Measurements from ENCODE around the gene ARSB. TPM values are rescaled to one million over a fixed set of nuclear protein-coding genes. Genes with fewer than 3 reads are reported as not detected.

ARSB gene
- total RNA-seq, 1 experiment from 2014 or later = 18.1 TPM

DNA sequence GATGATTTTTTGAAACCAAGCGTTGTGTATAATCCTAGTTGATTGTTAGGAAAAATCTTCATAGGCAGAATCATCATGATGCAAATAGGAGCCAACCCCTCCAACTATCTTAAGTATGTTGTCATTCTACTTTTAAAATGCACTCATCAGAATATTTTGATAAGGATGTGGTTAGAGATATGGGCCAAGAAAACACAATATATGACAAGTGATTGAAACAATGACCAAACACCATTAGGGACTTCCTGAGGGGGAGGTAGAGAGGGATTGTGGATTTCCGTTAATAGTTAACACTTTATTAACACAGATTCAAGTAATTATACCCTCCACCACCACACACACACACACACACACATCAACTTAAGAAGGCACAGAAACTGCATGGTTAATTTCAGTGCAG is 143.3 kb downstream of the ARSB start:
- TF ChIP-seq, protein P1, sequence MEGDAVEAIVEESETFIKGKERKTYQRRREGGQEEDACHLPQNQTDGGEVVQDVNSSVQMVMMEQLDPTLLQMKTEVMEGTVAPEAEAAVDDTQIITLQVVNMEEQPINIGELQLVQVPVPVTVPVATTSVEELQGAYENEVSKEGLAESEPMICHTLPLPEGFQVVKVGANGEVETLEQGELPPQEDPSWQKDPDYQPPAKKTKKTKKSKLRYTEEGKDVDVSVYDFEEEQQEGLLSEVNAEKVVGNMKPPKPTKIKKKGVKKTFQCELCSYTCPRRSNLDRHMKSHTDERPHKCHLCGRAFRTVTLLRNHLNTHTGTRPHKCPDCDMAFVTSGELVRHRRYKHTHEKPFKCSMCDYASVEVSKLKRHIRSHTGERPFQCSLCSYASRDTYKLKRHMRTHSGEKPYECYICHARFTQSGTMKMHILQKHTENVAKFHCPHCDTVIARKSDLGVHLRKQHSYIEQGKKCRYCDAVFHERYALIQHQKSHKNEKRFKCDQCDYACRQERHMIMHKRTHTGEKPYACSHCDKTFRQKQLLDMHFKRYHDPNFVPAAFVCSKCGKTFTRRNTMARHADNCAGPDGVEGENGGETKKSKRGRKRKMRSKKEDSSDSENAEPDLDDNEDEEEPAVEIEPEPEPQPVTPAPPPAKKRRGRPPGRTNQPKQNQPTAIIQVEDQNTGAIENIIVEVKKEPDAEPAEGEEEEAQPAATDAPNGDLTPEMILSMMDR (IDR thresholded peaks at IDR 0.05) = no peak
- TF ChIP-seq TCF7L2 (IDR thresholded peaks at IDR 0.05; ENCODE audit: low read depth, low read length) = no peak
- TF ChIP-seq POLR2AphosphoS5 (IDR thresholded peaks at IDR 0.05; ENCODE audit: low read depth, low read length) = no peak
- TF ChIP-seq SIN3A (IDR thresholded peaks at IDR 0.05; ENCODE audit: borderline replicate concordance, insufficient read depth, low read depth, low read length) = no peak
- TF ChIP-seq, protein P2, sequence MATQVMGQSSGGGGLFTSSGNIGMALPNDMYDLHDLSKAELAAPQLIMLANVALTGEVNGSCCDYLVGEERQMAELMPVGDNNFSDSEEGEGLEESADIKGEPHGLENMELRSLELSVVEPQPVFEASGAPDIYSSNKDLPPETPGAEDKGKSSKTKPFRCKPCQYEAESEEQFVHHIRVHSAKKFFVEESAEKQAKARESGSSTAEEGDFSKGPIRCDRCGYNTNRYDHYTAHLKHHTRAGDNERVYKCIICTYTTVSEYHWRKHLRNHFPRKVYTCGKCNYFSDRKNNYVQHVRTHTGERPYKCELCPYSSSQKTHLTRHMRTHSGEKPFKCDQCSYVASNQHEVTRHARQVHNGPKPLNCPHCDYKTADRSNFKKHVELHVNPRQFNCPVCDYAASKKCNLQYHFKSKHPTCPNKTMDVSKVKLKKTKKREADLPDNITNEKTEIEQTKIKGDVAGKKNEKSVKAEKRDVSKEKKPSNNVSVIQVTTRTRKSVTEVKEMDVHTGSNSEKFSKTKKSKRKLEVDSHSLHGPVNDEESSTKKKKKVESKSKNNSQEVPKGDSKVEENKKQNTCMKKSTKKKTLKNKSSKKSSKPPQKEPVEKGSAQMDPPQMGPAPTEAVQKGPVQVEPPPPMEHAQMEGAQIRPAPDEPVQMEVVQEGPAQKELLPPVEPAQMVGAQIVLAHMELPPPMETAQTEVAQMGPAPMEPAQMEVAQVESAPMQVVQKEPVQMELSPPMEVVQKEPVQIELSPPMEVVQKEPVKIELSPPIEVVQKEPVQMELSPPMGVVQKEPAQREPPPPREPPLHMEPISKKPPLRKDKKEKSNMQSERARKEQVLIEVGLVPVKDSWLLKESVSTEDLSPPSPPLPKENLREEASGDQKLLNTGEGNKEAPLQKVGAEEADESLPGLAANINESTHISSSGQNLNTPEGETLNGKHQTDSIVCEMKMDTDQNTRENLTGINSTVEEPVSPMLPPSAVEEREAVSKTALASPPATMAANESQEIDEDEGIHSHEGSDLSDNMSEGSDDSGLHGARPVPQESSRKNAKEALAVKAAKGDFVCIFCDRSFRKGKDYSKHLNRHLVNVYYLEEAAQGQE (IDR thresholded peaks at IDR 0.05; ENCODE audit: insufficient read depth in 1 of 2, low read depth in 2 of 2, low read length in 1 of 2) = no peak
- POLR2A ChIA-PET = no interaction called here
- DNase-seq (ENCODE audit: low read depth, low spot score) (no peak), ATAC-seq (no peak)
- BruUV-seq (replicated peaks) = no TSS peak
- H3K4me3 ChIP-seq (ENCODE audit: low read depth in 2 of 2, low read length in 2 of 2) = no peak overlapping the region
- no peaks in the 10 kb centered on the region for H3K27me3 ChIP-seq (ENCODE audit: control insufficient read depth, insufficient read depth, low read length)
- no peaks in the 10 kb centered on the region for H3K36me3 ChIP-seq (ENCODE audit: control insufficient read depth, insufficient read depth, low read length)
- intact Hi-C loops (cut with micrococcal nuclease; ENCODE audit: unreplicated experiment) = no loop called here
- CTCF ChIA-PET = no interaction called here
- H3K27ac ChIP-seq (ENCODE audit: low read length) = no peak overlapping the region
- no peaks in the 10 kb centered on the region for H3K9me3 ChIP-seq (ENCODE audit: control insufficient read depth, insufficient read depth, low read depth, low read length)
- in situ Hi-C loops (cut with HindIII; ENCODE audit: low pct_unique_long_range_greater_than_20kb, low sequenced_read_pairs) = no loop called here
- no peaks in the 10 kb centered on the region for H3K4me1 ChIP-seq (ENCODE audit: control insufficient read depth, insufficient read depth, low read length)

DNA sequence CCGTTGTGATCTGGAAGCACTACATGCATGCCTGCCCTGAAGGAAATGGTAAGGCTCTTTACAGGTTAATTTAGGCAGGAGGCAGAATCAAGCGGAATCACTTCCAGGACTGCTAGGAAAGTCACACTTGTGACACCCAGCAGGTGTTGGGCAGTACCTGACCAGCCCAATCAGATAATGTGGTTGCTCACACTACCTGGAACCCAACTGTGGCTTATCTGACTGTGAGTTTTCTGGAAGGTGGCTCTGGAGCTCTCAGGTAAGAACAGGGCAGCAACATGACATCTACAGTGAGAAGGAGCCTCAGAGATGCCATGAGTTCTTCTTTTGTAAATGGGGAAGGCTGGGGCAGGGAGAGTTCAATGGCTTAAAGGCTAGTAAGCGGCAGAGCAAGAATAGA is 146.4 kb downstream of the ARSB start:
- DNase-seq (ENCODE audit: low read depth, low spot score) (no peak), ATAC-seq (no peak)
- Histone ChIP-seq H3K4me1 (ENCODE audit: control insufficient read depth, insufficient read depth, low read length) (no peaks in the 10 kb centered on the region), H3K27me3 (ENCODE audit: control insufficient read depth, insufficient read depth, low read length) (no peaks in the 10 kb centered on the region), H3K9me3 (ENCODE audit: control insufficient read depth, insufficient read depth, low read depth, low read length) (no peaks in the 10 kb centered on the region), H3K36me3 (ENCODE audit: control insufficient read depth, insufficient read depth, low read length) (no peaks in the 10 kb centered on the region), H3K4me3 (ENCODE audit: low read depth in 2 of 2, low read length in 2 of 2) (no peak overlapping the region), H3K27ac (ENCODE audit: low read length) (no peak overlapping the region)
- intact Hi-C loops (cut with micrococcal nuclease; ENCODE audit: unreplicated experiment) (no loop called here), in situ Hi-C loops (cut with HindIII; ENCODE audit: low pct_unique_long_range_greater_than_20kb, low sequenced_read_pairs) (no loop called here)
- CTCF ChIA-PET = no interaction called here
- no TSS peak for BruUV-seq (replicated peaks)
- TF ChIP-seq, protein P2 (IDR thresholded peaks at IDR 0.05; ENCODE audit: insufficient read depth in 1 of 2, low read depth in 2 of 2, low read length in 1 of 2) = no peak
- no peak for TF ChIP-seq POLR2AphosphoS5 (IDR thresholded peaks at IDR 0.05; ENCODE audit: low read depth, low read length)
- no peak for TF ChIP-seq SIN3A (IDR thresholded peaks at IDR 0.05; ENCODE audit: borderline replicate concordance, insufficient read depth, low read depth, low read length)
- no peak for TF ChIP-seq TCF7L2 (IDR thresholded peaks at IDR 0.05; ENCODE audit: low read depth, low read length)
- TF ChIP-seq, protein P1 (IDR thresholded peaks at IDR 0.05) = no peak
- POLR2A ChIA-PET = no interaction called here
